Activated CD4-positive, alpha-beta T cell treated with anti-CD3 and anti-CD28 coated beads for 24 hours (primary cell): ENCODE measurements around the gene KRTAP2-3.

ENCODE experiments used
- DNase-seq, 2 donors: peaks; one replicate each; pipeline ENCODE4 v3.0.0-alpha.2; 2020; ENCODE audit warnings: low read depth in 2 of 2

The KRTAP2-3 gene

GRCh38 chr17:41029633-41030245 lies 30.2 kb downstream of the KRTAP2-3 start, which contains the start of gene KRTAP1-4:
TSS of gene KRTAP1-4 (minus strand) at chr17:41030195. CDS start at chr17:41030078, 117 bp downstream.
- no peak for DNase-seq

DNA sequence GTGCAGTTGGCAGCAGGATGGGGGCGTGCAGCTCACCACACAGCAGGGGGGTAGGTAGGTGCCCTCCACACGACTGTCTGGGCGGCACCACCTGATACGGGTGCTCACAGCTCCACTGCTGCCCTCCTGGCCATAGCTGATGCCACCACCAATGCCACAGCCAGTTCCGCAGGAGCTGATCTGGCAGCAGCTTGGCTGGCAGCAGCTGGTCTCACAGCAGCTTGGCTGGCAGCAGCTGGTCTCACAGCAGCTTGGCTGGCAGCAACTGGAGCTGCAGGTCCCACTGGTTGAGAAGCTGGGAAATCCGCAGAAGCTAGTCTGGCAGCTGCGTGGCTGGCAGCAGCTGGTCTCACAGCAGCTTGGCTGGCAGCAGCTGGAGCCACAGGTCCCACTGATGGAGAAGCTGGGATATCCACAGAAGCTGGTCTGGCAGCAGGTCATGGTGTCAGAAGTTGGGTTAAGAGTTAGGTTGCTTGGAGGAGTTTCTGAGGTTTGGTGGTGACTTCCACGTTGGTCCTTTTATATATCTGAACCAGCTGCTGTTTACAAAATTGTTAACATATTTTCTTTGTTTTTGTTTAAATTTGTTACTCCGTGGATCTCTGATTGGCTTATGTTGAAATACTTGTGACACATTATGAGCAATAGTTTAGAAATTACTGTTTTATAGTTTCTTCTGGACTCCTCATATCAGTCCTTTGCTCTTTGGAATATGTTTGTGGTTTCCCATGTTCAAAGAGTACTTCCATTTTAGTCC lies 33.0 kb downstream of the KRTAP2-3 start, which contains the start of gene KRTAP1-5:
KRTAP1-5 (minus strand) TSS at position 494 of the 757 bp plus-strand sequence; CDS start at position 441, 53 bp downstream.
- no peak for DNase-seq

DNA sequence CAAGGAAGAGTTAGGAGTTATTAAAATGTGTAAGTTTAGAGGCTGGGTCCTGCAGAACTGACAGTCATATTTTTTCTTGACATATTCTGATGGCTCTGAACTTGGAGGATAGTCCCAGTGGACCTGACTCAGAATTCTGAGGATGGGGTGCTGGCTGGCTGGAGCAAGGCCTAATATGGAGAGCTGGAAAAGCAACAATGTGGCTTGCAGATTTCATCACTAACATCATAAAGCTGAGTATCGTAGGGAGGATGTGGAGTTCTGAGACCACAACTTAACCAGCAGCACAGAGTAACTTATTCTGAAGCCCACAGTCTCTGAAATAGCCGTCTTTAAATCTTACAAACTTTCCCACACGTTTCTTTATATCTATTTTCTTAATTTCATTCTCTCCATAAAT lies 35.2 kb downstream of the KRTAP2-3 start:
- no peak for DNase-seq

GRCh38 chr17:41020336-41020735 lies 39.6 kb downstream of the KRTAP2-3 start:
- no peak for DNase-seq

GRCh38 chr17:41019415-41019814 lies 40.5 kb downstream of the KRTAP2-3 start:
- DNase-seq: no peak

- no peak for DNase-seq
These were observed 41.4 kb downstream of the KRTAP2-3 start for GRCh38 chr17:41018541-41018940.

DNA sequence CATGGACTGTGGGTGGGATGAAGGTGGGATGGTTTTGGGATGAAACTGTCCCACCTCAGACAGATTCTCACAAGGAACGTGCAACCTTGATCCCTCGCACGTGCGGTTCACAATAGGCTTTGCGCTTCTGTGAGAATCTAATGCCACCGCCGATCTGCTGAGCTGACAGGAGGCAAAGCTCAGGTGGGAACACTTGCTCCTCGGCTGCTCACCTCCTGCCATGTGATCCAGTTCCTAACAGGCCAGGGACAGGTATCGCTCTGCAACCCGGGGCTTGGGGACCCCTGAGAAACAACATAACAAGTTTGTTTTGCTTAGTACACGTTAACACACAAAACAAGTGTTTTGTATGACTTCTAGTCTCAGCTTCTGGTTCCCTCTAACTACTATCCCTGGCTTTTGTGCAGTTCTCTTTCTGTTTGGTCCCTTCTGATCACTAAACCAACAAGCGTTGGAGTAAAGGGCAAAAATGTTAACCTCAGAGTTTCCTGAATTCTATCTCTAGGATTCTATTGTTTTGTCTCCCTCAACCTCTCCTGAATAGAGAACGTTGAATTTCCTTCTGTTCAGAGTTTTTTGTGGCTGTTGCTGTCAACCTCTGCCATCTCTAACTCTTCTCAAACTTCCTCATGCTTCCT lies 43.2 kb downstream of the KRTAP2-3 start:
- DNase-seq: no peak

- DNase-seq: no peak
These were observed 44.5 kb downstream of the KRTAP2-3 start for GRCh38 chr17:41015454-41015853.

- no peak for DNase-seq
These were observed 46.3 kb downstream of the KRTAP2-3 start for GRCh38 chr17:41013606-41014005.

GRCh38 chr17:41013181-41013580 lies 46.7 kb downstream of the KRTAP2-3 start:
- no peak for DNase-seq

- DNase-seq: no peak
These were observed 47.4 kb downstream of the KRTAP2-3 start for GRCh38 chr17:41012326-41013120.

DNA sequence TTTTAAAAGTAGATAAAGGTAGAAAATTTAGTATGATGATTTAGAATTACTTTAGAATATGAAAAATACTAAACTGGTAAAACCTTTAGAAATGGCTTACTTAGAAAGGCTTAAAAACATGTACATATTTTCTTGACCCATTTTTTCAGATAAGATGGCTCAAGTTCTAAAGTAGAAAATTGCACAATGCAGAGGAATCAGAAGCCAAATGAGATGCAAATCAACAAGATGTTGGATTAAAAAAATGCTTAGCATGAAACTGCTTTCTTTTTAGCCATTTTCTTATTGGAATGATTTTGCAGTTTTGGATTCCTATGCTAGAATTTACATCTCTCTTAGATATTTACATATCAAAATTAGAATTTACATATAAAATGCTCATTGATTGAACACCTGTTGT lies 49.5 kb downstream of the KRTAP2-3 start:
- DNase-seq: no peak

DNA sequence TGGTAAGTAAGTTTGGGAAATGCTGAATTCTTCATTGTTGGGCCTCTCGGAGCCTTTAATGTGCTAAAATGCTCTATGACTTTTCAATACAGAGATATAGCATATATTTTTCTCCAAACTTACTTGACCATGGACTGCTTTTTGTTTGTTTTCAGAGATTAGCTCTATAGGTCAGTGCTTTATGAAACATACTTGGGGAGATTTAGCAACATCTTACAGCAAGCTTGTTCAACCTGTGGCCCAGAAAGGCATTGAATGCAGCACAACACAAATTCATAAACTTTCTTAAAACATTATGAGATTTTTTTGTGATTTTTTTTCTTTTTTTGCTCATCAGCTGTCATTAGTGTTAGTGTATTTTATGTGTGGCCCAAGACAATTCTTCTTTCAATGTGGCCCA lies 50.0 kb downstream of the KRTAP2-3 start:
- DNase-seq: no peak

DNA sequence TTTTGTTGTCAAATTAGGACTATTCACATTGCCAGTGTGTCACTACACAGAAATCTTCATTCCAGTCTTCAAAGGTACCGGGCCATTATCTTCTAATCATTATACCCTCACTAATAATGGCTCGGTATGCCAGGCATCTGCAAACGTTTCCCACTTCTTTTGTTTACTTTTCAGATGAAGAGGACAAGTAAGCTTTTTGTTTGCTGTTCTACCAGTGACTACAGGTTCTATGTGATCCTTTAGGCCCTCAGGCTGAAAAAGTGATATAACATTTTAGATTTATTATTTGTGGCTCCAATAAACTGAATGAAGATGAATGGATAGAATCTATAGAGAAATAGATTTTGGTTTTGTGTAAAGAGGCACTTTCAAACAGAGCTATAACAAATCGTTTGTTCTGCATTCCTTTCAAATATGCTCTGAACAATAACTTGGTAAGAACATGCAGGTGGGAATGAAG lies 50.6 kb downstream of the KRTAP2-3 start:
- DNase-seq: no peak
